ENCODE measurements around the gene CACNA1C. TPM values are rescaled to one million over a fixed set of nuclear protein-coding genes. Genes with fewer than 3 reads are reported as not detected.

The CACNA1C gene
- total RNA-seq, 1 donor from 2014 or later, result 7.3 TPM

GRCh38 chr12:2263901-2264300 is 211.1 kb downstream of the CACNA1C start:
- H3K27me3 ChIP-seq (ENCODE audit: control insufficient read depth in 3 of 3, insufficient read depth in 3 of 3, low read length in 3 of 3), result peaks cover 2 to 21% (median 9%) of the 10 kb centered on the region in 3 donors
- H3K9me3 ChIP-seq (ENCODE audit: control insufficient read depth in 3 of 3, low read length in 3 of 3), result no peaks in the 10 kb centered on the region
- no peak overlapping the region for H3K27ac ChIP-seq (ENCODE audit: low read depth, low read length)
- H3K4me1 ChIP-seq (ENCODE audit: control insufficient read depth in 3 of 3, insufficient read depth in 3 of 3, low read length in 3 of 3), result peaks cover 27 to 32% (median 28%) of the 10 kb centered on the region in 3 donors
- H3K9ac ChIP-seq (ENCODE audit: low read depth in 1 of 3, low read length in 3 of 3), result no peak overlapping the region
- no peaks in the 10 kb centered on the region for H3K36me3 ChIP-seq (ENCODE audit: control insufficient read depth in 3 of 3, insufficient read depth in 3 of 3, low read length in 3 of 3)
- H3K4me3 ChIP-seq (ENCODE audit: low read length in 3 of 3), result no peak overlapping the region

DNA sequence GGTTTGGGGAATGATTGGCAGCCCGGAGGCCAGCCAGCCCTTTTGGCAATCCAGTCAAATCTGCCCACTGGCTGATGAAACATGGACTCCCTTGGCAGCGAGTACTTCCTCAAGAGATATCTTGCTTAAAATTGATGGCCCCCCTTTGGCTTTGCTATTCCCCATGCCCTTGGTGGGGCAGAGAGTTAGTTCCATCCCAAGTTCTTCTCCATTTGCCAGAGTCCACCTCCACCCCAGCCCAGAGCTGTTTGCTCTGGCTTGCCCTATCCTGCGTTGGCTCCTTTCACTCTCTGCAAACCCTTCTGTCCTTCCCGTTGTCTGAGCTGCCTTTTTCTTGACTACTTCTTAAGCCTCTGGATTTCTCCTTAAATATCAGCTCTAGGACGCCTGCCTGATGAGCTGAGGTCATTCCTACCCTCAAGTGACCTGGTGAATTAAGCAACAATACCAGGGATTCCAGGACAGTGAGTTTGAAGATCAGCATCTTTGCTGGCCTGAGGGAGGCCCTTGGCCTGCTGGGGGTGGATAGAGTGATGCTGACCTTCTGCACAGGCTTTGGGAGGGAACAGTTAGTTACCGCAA is 212.0 kb downstream of the CACNA1C start:
- Histone ChIP-seq H3K9me3 (ENCODE audit: control insufficient read depth in 3 of 3, low read length in 3 of 3) (no peaks in the 10 kb centered on the region), H3K27me3 (ENCODE audit: control insufficient read depth in 3 of 3, insufficient read depth in 3 of 3, low read length in 3 of 3) (peaks cover 2 to 24% (median 12%) of the 10 kb centered on the region in 3 donors), H3K4me1 (ENCODE audit: control insufficient read depth in 3 of 3, insufficient read depth in 3 of 3, low read length in 3 of 3) (peaks cover 27 to 36% (median 29%) of the 10 kb centered on the region in 3 donors), H3K27ac (ENCODE audit: low read depth, low read length) (peak overlapping the region; percentile 69), H3K4me3 (ENCODE audit: low read length in 3 of 3) (no peak overlapping the region), H3K9ac (ENCODE audit: low read depth in 1 of 3, low read length in 3 of 3) (no peak overlapping the region), H3K36me3 (ENCODE audit: control insufficient read depth in 3 of 3, insufficient read depth in 3 of 3, low read length in 3 of 3) (no peaks in the 10 kb centered on the region)

- no peak overlapping the region for H3K9ac ChIP-seq (ENCODE audit: low read depth in 1 of 3, low read length in 3 of 3)
- H3K27ac ChIP-seq (ENCODE audit: low read depth, low read length), result peak overlapping the region; percentile 69
- H3K9me3 ChIP-seq (ENCODE audit: control insufficient read depth in 3 of 3, low read length in 3 of 3), result no peaks in the 10 kb centered on the region
- no peaks in the 10 kb centered on the region for H3K36me3 ChIP-seq (ENCODE audit: control insufficient read depth in 3 of 3, insufficient read depth in 3 of 3, low read length in 3 of 3)
- peaks cover 2 to 30% (median 12%) of the 10 kb centered on the region in 3 donors for H3K27me3 ChIP-seq (ENCODE audit: control insufficient read depth in 3 of 3, insufficient read depth in 3 of 3, low read length in 3 of 3)
- peaks cover 27 to 36% (median 29%) of the 10 kb centered on the region in 3 donors for H3K4me1 ChIP-seq (ENCODE audit: control insufficient read depth in 3 of 3, insufficient read depth in 3 of 3, low read length in 3 of 3)
- H3K4me3 ChIP-seq (ENCODE audit: low read length in 3 of 3), result no peak overlapping the region
Measured at GRCh38 chr12:2265461-2266167, 212.8 kb downstream of the CACNA1C start.

- Histone ChIP-seq H3K27ac (ENCODE audit: low read depth, low read length) (peak overlapping the region; percentile 44), H3K27me3 (ENCODE audit: control insufficient read depth in 3 of 3, insufficient read depth in 3 of 3, low read length in 3 of 3) (peaks cover 2 to 32% (median 12%) of the 10 kb centered on the region in 3 donors), H3K4me1 (ENCODE audit: control insufficient read depth in 3 of 3, insufficient read depth in 3 of 3, low read length in 3 of 3) (peaks cover 27 to 36% (median 29%) of the 10 kb centered on the region in 3 donors), H3K36me3 (ENCODE audit: control insufficient read depth in 3 of 3, insufficient read depth in 3 of 3, low read length in 3 of 3) (no peaks in the 10 kb centered on the region), H3K9me3 (ENCODE audit: control insufficient read depth in 3 of 3, low read length in 3 of 3) (no peaks in the 10 kb centered on the region), H3K9ac (ENCODE audit: low read depth in 1 of 3, low read length in 3 of 3) (no peak overlapping the region), H3K4me3 (ENCODE audit: low read length in 3 of 3) (no peak overlapping the region)
Measured at GRCh38 chr12:2266666-2267620, 214.2 kb downstream of the CACNA1C start.

DNA sequence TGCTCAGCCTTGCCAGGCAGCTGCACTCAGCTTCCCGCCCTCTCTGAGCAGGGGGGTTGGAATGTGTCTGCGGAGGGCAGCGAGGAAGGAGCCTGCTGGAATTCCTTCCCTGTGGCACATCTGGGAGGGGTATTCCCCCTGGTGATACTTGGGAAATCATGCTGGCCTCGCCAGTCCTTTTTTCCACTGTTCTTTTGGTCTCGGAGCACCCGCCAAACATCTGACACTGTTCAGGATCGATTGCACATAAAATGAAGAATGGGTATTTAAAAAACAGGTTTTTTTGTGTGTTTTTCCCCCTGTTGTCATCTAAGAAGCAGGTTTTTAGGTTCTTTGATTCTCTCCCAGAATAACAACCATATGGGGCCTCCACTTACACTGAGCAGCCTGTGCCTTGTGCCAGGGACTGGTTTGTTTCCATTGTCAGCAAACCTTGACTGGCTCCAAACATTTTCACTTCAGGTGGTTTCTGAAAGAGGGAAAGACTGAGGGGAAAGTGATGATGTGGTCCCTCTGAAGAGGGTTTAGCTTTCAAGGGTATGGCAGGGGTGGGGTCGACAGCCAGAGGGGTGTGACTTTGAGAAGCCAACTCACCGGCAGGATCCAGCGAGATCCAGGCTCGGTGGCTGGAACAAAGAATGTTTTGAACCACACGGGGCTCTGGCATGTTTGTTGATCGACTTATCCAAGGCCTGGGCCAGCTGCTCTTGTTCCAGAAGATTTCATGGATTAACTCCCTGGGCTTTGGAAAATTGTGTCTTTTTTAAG is 215.1 kb downstream of the CACNA1C start:
- no peaks in the 10 kb centered on the region for H3K36me3 ChIP-seq (ENCODE audit: control insufficient read depth in 3 of 3, insufficient read depth in 3 of 3, low read length in 3 of 3)
- H3K27me3 ChIP-seq (ENCODE audit: control insufficient read depth in 3 of 3, insufficient read depth in 3 of 3, low read length in 3 of 3), result peaks cover 2 to 32% (median 12%) of the 10 kb centered on the region in 3 donors
- peaks cover 27 to 36% (median 29%) of the 10 kb centered on the region in 3 donors for H3K4me1 ChIP-seq (ENCODE audit: control insufficient read depth in 3 of 3, insufficient read depth in 3 of 3, low read length in 3 of 3)
- H3K9me3 ChIP-seq (ENCODE audit: control insufficient read depth in 3 of 3, low read length in 3 of 3), result no peaks in the 10 kb centered on the region
- no peak overlapping the region for H3K4me3 ChIP-seq (ENCODE audit: low read length in 3 of 3)
- no peak overlapping the region for H3K9ac ChIP-seq (ENCODE audit: low read depth in 1 of 3, low read length in 3 of 3)
- H3K27ac ChIP-seq (ENCODE audit: low read depth, low read length), result peak overlapping the region; percentile 44

- Histone ChIP-seq H3K9ac (ENCODE audit: low read depth in 1 of 3, low read length in 3 of 3) (no peak overlapping the region), H3K4me3 (ENCODE audit: low read length in 3 of 3) (no peak overlapping the region), H3K4me1 (ENCODE audit: control insufficient read depth in 3 of 3, insufficient read depth in 3 of 3, low read length in 3 of 3) (peaks cover 27 to 35% (median 29%) of the 10 kb centered on the region in 3 donors), H3K9me3 (ENCODE audit: control insufficient read depth in 3 of 3, low read length in 3 of 3) (no peaks in the 10 kb centered on the region), H3K27me3 (ENCODE audit: control insufficient read depth in 3 of 3, insufficient read depth in 3 of 3, low read length in 3 of 3) (peaks cover 2 to 32% (median 12%) of the 10 kb centered on the region in 3 donors), H3K36me3 (ENCODE audit: control insufficient read depth in 3 of 3, insufficient read depth in 3 of 3, low read length in 3 of 3) (no peaks in the 10 kb centered on the region), H3K27ac (ENCODE audit: low read depth, low read length) (peak overlapping the region; percentile 44)
Measured at GRCh38 chr12:2268471-2269286, 215.9 kb downstream of the CACNA1C start.

GRCh38 chr12:2270846-2271245 is 218.1 kb downstream of the CACNA1C start:
- no peak overlapping the region for H3K9ac ChIP-seq (ENCODE audit: low read depth in 1 of 3, low read length in 3 of 3)
- H3K27ac ChIP-seq (ENCODE audit: low read depth, low read length), result no peak overlapping the region
- no peaks in the 10 kb centered on the region for H3K36me3 ChIP-seq (ENCODE audit: control insufficient read depth in 3 of 3, insufficient read depth in 3 of 3, low read length in 3 of 3)
- no peaks in the 10 kb centered on the region for H3K9me3 ChIP-seq (ENCODE audit: control insufficient read depth in 3 of 3, low read length in 3 of 3)
- no peak overlapping the region for H3K4me3 ChIP-seq (ENCODE audit: low read length in 3 of 3)
- H3K4me1 ChIP-seq (ENCODE audit: control insufficient read depth in 3 of 3, insufficient read depth in 3 of 3, low read length in 3 of 3), result peaks cover 10 to 19% (median 12%) of the 10 kb centered on the region in 3 donors
- H3K27me3 ChIP-seq (ENCODE audit: control insufficient read depth in 3 of 3, insufficient read depth in 3 of 3, low read length in 3 of 3), result peaks cover 2 to 36% (median 12%) of the 10 kb centered on the region in 3 donors

- Histone ChIP-seq H3K9ac (ENCODE audit: low read depth in 1 of 3, low read length in 3 of 3) (no peak overlapping the region), H3K4me1 (ENCODE audit: control insufficient read depth in 3 of 3, insufficient read depth in 3 of 3, low read length in 3 of 3) (peaks cover 10 to 19% (median 12%) of the 10 kb centered on the region in 3 donors), H3K4me3 (ENCODE audit: low read length in 3 of 3) (no peak overlapping the region), H3K9me3 (ENCODE audit: control insufficient read depth in 3 of 3, low read length in 3 of 3) (no peaks in the 10 kb centered on the region), H3K27ac (ENCODE audit: low read depth, low read length) (no peak overlapping the region), H3K27me3 (ENCODE audit: control insufficient read depth in 3 of 3, insufficient read depth in 3 of 3, low read length in 3 of 3) (peaks cover 2 to 28% (median 10%) of the 10 kb centered on the region in 3 donors), H3K36me3 (ENCODE audit: control insufficient read depth in 3 of 3, insufficient read depth in 3 of 3, low read length in 3 of 3) (no peaks in the 10 kb centered on the region)
Measured at GRCh38 chr12:2271961-2272360, 219.2 kb downstream of the CACNA1C start.

Data from skeletal muscle tissue (tissue), 4 donors.